ENCODE measurements around the gene NCAPH2.

DNA sequence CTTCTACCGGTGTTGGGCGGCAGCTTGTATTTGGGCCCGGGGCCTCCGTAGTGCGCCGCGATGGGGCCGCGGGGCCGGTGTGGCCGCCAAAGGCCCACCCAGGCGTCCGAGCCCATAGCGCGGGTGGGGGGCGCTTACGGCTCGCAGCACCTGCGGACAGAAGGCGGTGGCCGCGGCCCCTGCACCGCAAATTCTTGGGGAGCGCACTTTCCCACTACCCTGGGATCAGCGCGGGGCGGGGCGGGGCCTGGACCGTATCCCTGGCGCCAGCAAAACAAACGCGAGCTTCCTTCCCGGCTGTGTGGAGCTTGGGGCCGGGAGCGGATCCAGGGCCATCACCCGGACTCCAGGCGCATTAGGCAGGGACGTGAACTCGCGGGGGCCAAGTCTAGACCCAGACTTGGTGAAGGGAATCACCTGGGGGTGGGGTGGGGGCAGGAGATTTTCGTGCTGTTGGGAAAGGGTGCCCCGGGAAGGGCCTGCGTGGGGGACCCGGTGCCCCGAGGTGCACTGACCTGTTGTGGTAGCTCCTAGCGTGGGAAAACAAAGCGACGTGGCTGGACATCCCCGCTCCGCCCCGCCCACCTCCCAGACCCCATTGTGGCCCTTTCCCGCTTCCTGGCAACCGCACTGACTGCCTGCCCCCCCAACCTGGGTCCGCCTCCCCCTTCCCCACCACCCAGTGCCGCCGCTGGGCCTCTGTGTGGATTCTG lies 24.1 kb downstream of the NCAPH2 start:
- TF ChIP-seq, protein P1, sequence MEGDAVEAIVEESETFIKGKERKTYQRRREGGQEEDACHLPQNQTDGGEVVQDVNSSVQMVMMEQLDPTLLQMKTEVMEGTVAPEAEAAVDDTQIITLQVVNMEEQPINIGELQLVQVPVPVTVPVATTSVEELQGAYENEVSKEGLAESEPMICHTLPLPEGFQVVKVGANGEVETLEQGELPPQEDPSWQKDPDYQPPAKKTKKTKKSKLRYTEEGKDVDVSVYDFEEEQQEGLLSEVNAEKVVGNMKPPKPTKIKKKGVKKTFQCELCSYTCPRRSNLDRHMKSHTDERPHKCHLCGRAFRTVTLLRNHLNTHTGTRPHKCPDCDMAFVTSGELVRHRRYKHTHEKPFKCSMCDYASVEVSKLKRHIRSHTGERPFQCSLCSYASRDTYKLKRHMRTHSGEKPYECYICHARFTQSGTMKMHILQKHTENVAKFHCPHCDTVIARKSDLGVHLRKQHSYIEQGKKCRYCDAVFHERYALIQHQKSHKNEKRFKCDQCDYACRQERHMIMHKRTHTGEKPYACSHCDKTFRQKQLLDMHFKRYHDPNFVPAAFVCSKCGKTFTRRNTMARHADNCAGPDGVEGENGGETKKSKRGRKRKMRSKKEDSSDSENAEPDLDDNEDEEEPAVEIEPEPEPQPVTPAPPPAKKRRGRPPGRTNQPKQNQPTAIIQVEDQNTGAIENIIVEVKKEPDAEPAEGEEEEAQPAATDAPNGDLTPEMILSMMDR (IDR thresholded peaks at IDR 0.05) = no peak
- TF ChIP-seq POLR2A (IDR thresholded peaks at IDR 0.05) (peak; percentile 66), POLR2AphosphoS5 (IDR thresholded peaks at IDR 0.05) (peak; percentile 50)
